CD4-positive, alpha-beta T cell (primary cell): ENCODE results near the gene POLR3H. TPM values are rescaled to one million over a fixed set of nuclear protein-coding genes. Genes with fewer than 3 reads are reported as not detected.

Experiments
- ATAC-seq: fragments of 200-7000 bp; cut with Tn5 transposase; one replicate; pipeline ENCODE4 v1.10.0; 2022; ENCODE audit warnings: mild to moderate bottlenecking; ENCODE audit not compliant: poor library complexity
- CTCF ChIA-PET: fragments of 350-600 bp; sonication (Branson Sonifier 250); formaldehyde crosslinking; loops from one replicate; lab custom pipeline; 2021; ENCODE audit warnings: antibody characterized with exemption, inconsistent platforms; lab: Charles Lee
- POLR2A ChIA-PET: fragments of 350-600 bp; sonication (Branson Sonifier 250); formaldehyde crosslinking; loops from one replicate; lab custom pipeline; 2021; ENCODE audit warnings: antibody characterized with exemption, inconsistent platforms; lab: Charles Lee
- DNase-seq, 14 experiments: peaks; one replicate each; pipeline ENCODE4 v3.0.0-alpha.2; 2013 to 2020; ENCODE audit warnings: mixed read lengths in 2 of 14
- H3K27ac ChIP-seq, 2 donors: one replicate each; pipeline versions ENCODE4 v1.5.1 to v1.7.0; 2013; ENCODE audit warnings: low read length in 2 of 2, low read depth in 1 of 2, mild to moderate bottlenecking in 1 of 2
- H3K27me3 ChIP-seq, 2 experiments: 1 replicate in 1 of 2; 2 replicates in 1 of 2; pipeline versions ENCODE4 v1.6.1 to v1.7.0; 2013; ENCODE audit warnings: low read length in 2 of 2, control low read depth in 1 of 2, mild to moderate bottlenecking in 1 of 2, moderate library complexity in 1 of 2; ENCODE audit not compliant: insufficient read depth in 2 of 2, control insufficient read depth in 1 of 2
- H3K36me3 ChIP-seq: one replicate; pipeline ENCODE4 v1.6.1; 2013; ENCODE audit warnings: low read length, control low read depth; ENCODE audit not compliant: insufficient read depth
- H3K4me1 ChIP-seq: one replicate; pipeline ENCODE4 v1.6.1; 2013; ENCODE audit warnings: low read length, control low read depth; ENCODE audit not compliant: insufficient read depth
- H3K4me3 ChIP-seq: one replicate; pipeline ENCODE4 v1.5.1; 2013; ENCODE audit warnings: mild to moderate bottlenecking, low read length, moderate library complexity
- H3K9me3 ChIP-seq, 2 experiments: 1 replicate in 1 of 2; 2 replicates in 1 of 2; pipeline versions ENCODE4 v1.6.1 to v1.7.0; 2013; ENCODE audit warnings: low read length in 2 of 2, mild to moderate bottlenecking in 2 of 2, control low read depth in 1 of 2, moderate library complexity in 1 of 2; ENCODE audit not compliant: control insufficient read depth in 1 of 2, insufficient read depth in 1 of 2
- H3K27ac Mint-ChIP-seq: one replicate; pipeline ENCODE4 v1.8.0; 2020; ENCODE audit warnings: mixed read lengths
- H3K27me3 Mint-ChIP-seq: one replicate; pipeline ENCODE4 v1.8.0; 2021; ENCODE audit warnings: mixed read lengths
- H3K36me3 Mint-ChIP-seq: one replicate; pipeline ENCODE4 v1.8.0; 2021; ENCODE audit warnings: low read depth, mixed read lengths
- H3K4me1 Mint-ChIP-seq: one replicate; pipeline ENCODE4 v1.8.0; 2021; ENCODE audit warnings: low read depth, mixed read lengths
- H3K4me3 Mint-ChIP-seq: one replicate; pipeline ENCODE4 v1.8.0; 2020; ENCODE audit warnings: mild to moderate bottlenecking, mixed read lengths
- H3K9me3 Mint-ChIP-seq: one replicate; pipeline ENCODE4 v1.8.0; 2020; ENCODE audit warnings: mixed read lengths
- CTCF ChIP-seq: fragments of 200-600 bp; IDR thresholded peaks from one replicate; pipeline ENCODE4 v1.8.0; 2022; ENCODE audit warnings: antibody characterized with exemption, mild to moderate bottlenecking
- intact Hi-C, 2 experiments: fragments of 100-400 bp; cut with DNase I in 1 of 2; cut with micrococcal nuclease in 1 of 2; formaldehyde crosslinking; loops; one replicate each; pipeline versions ENCODE4 v1.15.1 to v1.9.0; 2023 to 2025; cut with DNase I, micrococcal nuclease
- total RNA-seq, 174 experiments: library from RNA in 2 of 174; stranded (reverse) in 2 of 174; gene quantifications; one replicate each; pipeline ENCODE4 v1.2.3 and lab custom pipeline; 2021 to 2026

Gene POLR3H
- total RNA-seq, 2 experiments from 2014 or later = 13.4 to 17.3 TPM

DNA sequence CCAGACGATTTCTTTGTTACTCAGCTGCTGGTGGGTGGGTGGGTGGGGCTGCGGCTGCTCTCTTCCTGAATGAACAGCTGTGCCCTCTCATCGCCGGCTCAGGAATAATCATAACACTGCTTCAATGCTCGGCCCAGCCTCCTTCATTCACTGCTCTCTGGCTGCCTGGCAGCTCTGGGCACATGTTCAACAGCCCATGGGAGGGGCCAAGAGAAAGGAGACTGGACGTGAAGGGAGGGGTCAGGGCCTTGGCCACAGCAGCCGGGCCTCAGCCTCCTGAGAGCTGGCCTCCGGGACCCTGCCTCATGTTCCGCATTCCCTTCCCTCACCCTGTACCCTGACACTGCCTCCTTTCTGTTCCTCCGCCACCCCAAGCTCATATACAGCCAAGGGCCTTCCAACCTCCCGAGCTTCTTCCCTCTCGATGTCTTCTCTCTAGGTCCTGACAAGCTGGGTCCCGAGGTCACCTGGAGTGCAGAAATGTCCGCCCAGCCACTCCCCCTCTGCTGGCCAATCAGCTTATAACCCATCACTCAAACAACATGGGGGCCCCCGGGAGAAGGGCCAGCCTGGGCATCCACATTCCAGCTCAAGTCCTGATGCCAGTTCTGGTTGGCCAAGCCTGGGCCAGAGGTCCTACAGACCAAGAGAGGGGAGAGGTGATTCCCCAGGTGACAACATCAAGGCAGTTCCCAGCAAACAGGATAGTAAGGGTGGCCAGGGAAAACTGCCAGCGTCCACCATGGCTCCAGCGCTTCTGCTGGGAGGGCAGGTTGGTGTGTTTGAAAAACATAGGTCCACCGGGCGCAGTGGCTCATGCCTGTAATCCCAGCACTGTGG is 13.4 kb upstream of the POLR3H start:
- no peaks in the 10 kb centered on the region for H3K36me3 ChIP-seq
- ChIA-PET POLR2A (interaction anchor here (0.9 kb wide), 1 partner anchor 32 kb away, joined by 4 read pairs; the partner anchor contains the start of gene PMM1), CTCF (interaction anchor here (1.1 kb wide), 1 partner anchor 154 kb away, joined by 4 read pairs; no protein-coding TSS in a partner anchor)
- ATAC-seq (no peak), DNase-seq (peak in 2 of 14 experiments; percentile 6 to 11)
- TF ChIP-seq CTCF = no peak
- H3K4me1 ChIP-seq = no peaks in the 10 kb centered on the region
- peaks cover 18 to 20% of the 10 kb centered on the region in 2 experiments for H3K27me3 ChIP-seq
- peaks cover 25% of the 10 kb centered on the region for H3K27me3 Mint-ChIP-seq
- no peaks in the 10 kb centered on the region for H3K9me3 Mint-ChIP-seq
- H3K27ac ChIP-seq = no peak overlapping the region
- H3K4me1 Mint-ChIP-seq = no peaks in the 10 kb centered on the region
- no peak overlapping the region for H3K27ac Mint-ChIP-seq
- H3K36me3 Mint-ChIP-seq = no peaks in the 10 kb centered on the region
- intact Hi-C loops = no loop called here
- H3K9me3 ChIP-seq = no peaks in the 10 kb centered on the region
- H3K4me3 ChIP-seq = no peak overlapping the region
- H3K4me3 Mint-ChIP-seq = no peak overlapping the region

- H3K27me3 Mint-ChIP-seq = peaks cover 23% of the 10 kb centered on the region
- no peak overlapping the region for H3K27ac ChIP-seq
- H3K4me1 ChIP-seq = no peaks in the 10 kb centered on the region
- no peak overlapping the region for H3K4me3 ChIP-seq
- ChIA-PET CTCF (no interaction called here), POLR2A (no interaction called here)
- H3K27ac Mint-ChIP-seq = no peak overlapping the region
- H3K27me3 ChIP-seq = peaks cover 14 to 17% of the 10 kb centered on the region in 2 experiments
- intact Hi-C loops = no loop called here
- TF ChIP-seq CTCF = no peak
- no peaks in the 10 kb centered on the region for H3K4me1 Mint-ChIP-seq
- no peak for DNase-seq
- H3K4me3 Mint-ChIP-seq = no peak overlapping the region
- H3K9me3 ChIP-seq = no peaks in the 10 kb centered on the region
- H3K9me3 Mint-ChIP-seq = no peaks in the 10 kb centered on the region
- H3K36me3 Mint-ChIP-seq = no peaks in the 10 kb centered on the region
- H3K36me3 ChIP-seq = no peaks in the 10 kb centered on the region
- ATAC-seq = no peak
Observed at GRCh38 chr22:41556561-41556960, 12.3 kb upstream of the POLR3H start.

- intact Hi-C loops = no loop called here
- ATAC-seq = no peak
- Histone ChIP-seq H3K36me3 (no peaks in the 10 kb centered on the region), H3K4me3 (no peak overlapping the region), H3K4me1 (no peaks in the 10 kb centered on the region), H3K27ac (no peak overlapping the region), H3K9me3 (no peaks in the 10 kb centered on the region), H3K27me3 (peaks cover 13 to 14% of the 10 kb centered on the region in 2 experiments)
- H3K27me3 Mint-ChIP-seq = peaks cover 15% of the 10 kb centered on the region
- DNase-seq = no peak
- no peak overlapping the region for H3K27ac Mint-ChIP-seq
- no peaks in the 10 kb centered on the region for H3K9me3 Mint-ChIP-seq
- no peak for TF ChIP-seq CTCF
- no peaks in the 10 kb centered on the region for H3K36me3 Mint-ChIP-seq
- ChIA-PET CTCF (no interaction called here), POLR2A (no interaction called here)
- no peak overlapping the region for H3K4me3 Mint-ChIP-seq
- H3K4me1 Mint-ChIP-seq = no peaks in the 10 kb centered on the region
Observed at GRCh38 chr22:41555325-41555982, 11.2 kb upstream of the POLR3H start.
